ENCODE results near the gene FRMPD3.

- TF ChIP-seq TOX (CRISPR knock-in tag; IDR thresholded peaks at IDR 0.05; ENCODE audit: borderline replicate concordance) (no peak), PATZ1 (CRISPR knock-in tag; IDR thresholded peaks at IDR 0.05; ENCODE audit: borderline replicate concordance) (no peak), ZNF8 (CRISPR knock-in tag; IDR thresholded peaks at IDR 0.05) (no peak), ZFP30 (CRISPR knock-in tag; IDR thresholded peaks at IDR 0.05) (no peak), CSDC2 (CRISPR knock-in tag; IDR thresholded peaks at IDR 0.05) (no peak), ZFP3 (CRISPR knock-in tag; IDR thresholded peaks at IDR 0.05) (no peak), POU6F1 (CRISPR knock-in tag; IDR thresholded peaks at IDR 0.05; ENCODE audit: borderline replicate concordance, low read depth) (no peak), GLIS3 (CRISPR knock-in tag; IDR thresholded peaks at IDR 0.05) (no peak), ISL1 (CRISPR knock-in tag; IDR thresholded peaks at IDR 0.05) (no peak)
Observed at GRCh38 chrX:107465932-107466620, 16.6 kb downstream of the FRMPD3 start.
